Measurements from ENCODE around the gene MAP4K5. TPM values are rescaled to one million over a fixed set of nuclear protein-coding genes. Genes with fewer than 3 reads are reported as not detected.

Gene MAP4K5
- total RNA-seq, 1 experiment from 2014 or later: 42.8 TPM

GRCh38 chr14:50530794-50531365 lies 1.5 kb downstream of the MAP4K5 start (continued):
- no peak for TF ChIP-seq ZNF532 (CRISPR knock-in tag; IDR thresholded peaks at IDR 0.05; ENCODE audit: borderline replicate concordance)
- no peak for TF ChIP-seq E2F4 (CRISPR knock-in tag; IDR thresholded peaks at IDR 0.05; ENCODE audit: borderline replicate concordance, low read depth)
- no peak for TF ChIP-seq FOXP4 (CRISPR knock-in tag; IDR thresholded peaks at IDR 0.05)
- no peak for TF ChIP-seq ATF3 (CRISPR knock-in tag; conservative IDR thresholded peaks at IDR 0.05)
- TF ChIP-seq CDX4 (CRISPR knock-in tag; IDR thresholded peaks at IDR 0.05; ENCODE audit: borderline replicate concordance): no peak
- TF ChIP-seq ZBTB43 (CRISPR knock-in tag; IDR thresholded peaks at IDR 0.05): no peak
- no peak for TF ChIP-seq STAT6 (CRISPR knock-in tag; conservative IDR thresholded peaks at IDR 0.05; ENCODE audit: low read depth)

GRCh38 chr14:50530358-50530757 lies 2.0 kb downstream of the MAP4K5 start:
- peaks cover 36% of the 10 kb centered on the region for H3K4me1 Mint-ChIP-seq
- no peaks in the 10 kb centered on the region for H3K9me3 Mint-ChIP-seq
- peak overlapping the region; percentile 85 for H3K4me3 Mint-ChIP-seq
- DNase-seq (ENCODE audit: low spot score) (no peak), ATAC-seq (no peak)
- H3K27ac Mint-ChIP-seq: no peak overlapping the region
- H3K27me3 Mint-ChIP-seq (ENCODE audit: low read depth): no peaks in the 10 kb centered on the region
- ChIA-PET CTCF (interaction anchor here (0.8 kb wide), 1 partner anchor 209 kb away, joined by 3 read pairs; no protein-coding TSS in a partner anchor), POLR2A (no interaction called here)
- no peaks in the 10 kb centered on the region for H3K36me3 Mint-ChIP-seq
- TF ChIP-seq ESRRA (CRISPR knock-in tag; IDR thresholded peaks at IDR 0.05; ENCODE audit: borderline replicate concordance) (no peak), CTCF (IDR thresholded peaks at IDR 0.05) (no peak), FOXK1 (CRISPR knock-in tag; IDR thresholded peaks at IDR 0.05) (no peak), ZNF281 (CRISPR knock-in tag; IDR thresholded peaks at IDR 0.05) (no peak), NFATC4 (CRISPR knock-in tag; IDR thresholded peaks at IDR 0.05) (no peak), CREM (CRISPR knock-in tag; IDR thresholded peaks at IDR 0.05) (no peak), FOXP1 (CRISPR knock-in tag; IDR thresholded peaks at IDR 0.05; ENCODE audit: borderline replicate concordance) (no peak), TCF7 (CRISPR knock-in tag; IDR thresholded peaks at IDR 0.05; ENCODE audit: low read depth) (no peak), USF2 (CRISPR knock-in tag; IDR thresholded peaks at IDR 0.05) (no peak)
